Chondrocyte (in vitro differentiated cells): ENCODE data around the gene MAD1L1. TPM values are rescaled to one million over a fixed set of nuclear protein-coding genes. Genes with fewer than 3 reads are reported as not detected.

Experiments used
- DNase-seq: peaks from one replicate; pipeline ENCODE4 v3.0.0; 2021; ENCODE audit warnings: mixed read lengths, low spot score
- H3K27ac Mint-ChIP-seq: one replicate; pipeline ENCODE4 v1.8.0; 2021; ENCODE audit warnings: mild to moderate bottlenecking, moderate library complexity, mixed read lengths; ENCODE audit not compliant: unreplicated experiment
- H3K27me3 Mint-ChIP-seq: 2 replicates; pipeline ENCODE4 v1.8.0; 2021; ENCODE audit warnings: low read depth, mixed read lengths
- H3K36me3 Mint-ChIP-seq: 2 replicates; pipeline ENCODE4 v1.8.0; 2021; ENCODE audit warnings: low read depth, mixed read lengths
- H3K4me1 Mint-ChIP-seq: 2 replicates; pipeline ENCODE4 v1.8.0; 2021; ENCODE audit warnings: low read depth, mild to moderate bottlenecking, mixed read lengths
- H3K4me3 Mint-ChIP-seq: one replicate; pipeline ENCODE4 v1.8.0; 2021; ENCODE audit warnings: mild to moderate bottlenecking, moderate library complexity, mixed read lengths; ENCODE audit not compliant: unreplicated experiment
- H3K9me3 Mint-ChIP-seq: 2 replicates; pipeline ENCODE4 v1.8.0; 2021; ENCODE audit warnings: low read depth, mixed read lengths
- CTCF ChIP-seq: fragments of 200-600 bp; sonication (generic); IDR thresholded peaks from 2 replicates; pipeline ENCODE4 v1.5.0; 2021; ENCODE audit warnings: antibody characterized with exemption, mild to moderate bottlenecking, moderate library complexity
- total RNA-seq: library from RNA; stranded (reverse); gene quantifications from 3 replicates; pipeline ENCODE4 v1.2.1, GENCODE V29; 2021

Gene MAD1L1
- total RNA-seq, 1 donor from 2014 or later, result 22.7 TPM

DNA sequence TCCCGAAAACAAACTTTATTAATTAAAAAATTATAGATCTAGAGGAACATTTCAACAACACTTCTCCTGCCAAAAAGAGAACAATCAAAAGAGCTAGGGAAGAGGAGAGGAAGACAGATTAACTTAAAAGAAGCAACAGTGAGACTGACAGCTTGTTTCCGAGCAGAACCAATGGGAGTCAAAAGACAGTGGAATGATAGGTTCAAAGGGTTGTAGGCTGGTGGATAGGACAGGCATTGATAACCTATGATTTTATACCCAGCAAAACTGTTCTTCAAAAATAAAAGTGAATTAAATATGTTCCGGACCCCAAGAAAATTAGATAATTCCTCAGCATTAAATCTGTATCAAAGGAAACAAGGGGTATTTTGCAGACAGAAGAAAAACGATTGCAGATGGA, 207.6 kb downstream of the MAD1L1 start:
- Mint-ChIP-seq H3K4me1 (peaks cover 17% of the 10 kb centered on the region), H3K27me3 (no peaks in the 10 kb centered on the region), H3K27ac (no peak overlapping the region), H3K4me3 (no peak overlapping the region), H3K36me3 (peaks cover 36% of the 10 kb centered on the region), H3K9me3 (peaks cover 49% of the 10 kb centered on the region)
- TF ChIP-seq CTCF, result no peak
- no peak for DNase-seq

GRCh38 chr7:2024567-2024918, 208.2 kb downstream of the MAD1L1 start:
- TF ChIP-seq CTCF, result no peak
- Mint-ChIP-seq H3K36me3 (peaks cover 34% of the 10 kb centered on the region), H3K27me3 (no peaks in the 10 kb centered on the region), H3K27ac (no peak overlapping the region), H3K9me3 (peaks cover 46% of the 10 kb centered on the region), H3K4me1 (peaks cover 24% of the 10 kb centered on the region), H3K4me3 (no peak overlapping the region)
- DNase-seq, result peak; percentile 30

DNA sequence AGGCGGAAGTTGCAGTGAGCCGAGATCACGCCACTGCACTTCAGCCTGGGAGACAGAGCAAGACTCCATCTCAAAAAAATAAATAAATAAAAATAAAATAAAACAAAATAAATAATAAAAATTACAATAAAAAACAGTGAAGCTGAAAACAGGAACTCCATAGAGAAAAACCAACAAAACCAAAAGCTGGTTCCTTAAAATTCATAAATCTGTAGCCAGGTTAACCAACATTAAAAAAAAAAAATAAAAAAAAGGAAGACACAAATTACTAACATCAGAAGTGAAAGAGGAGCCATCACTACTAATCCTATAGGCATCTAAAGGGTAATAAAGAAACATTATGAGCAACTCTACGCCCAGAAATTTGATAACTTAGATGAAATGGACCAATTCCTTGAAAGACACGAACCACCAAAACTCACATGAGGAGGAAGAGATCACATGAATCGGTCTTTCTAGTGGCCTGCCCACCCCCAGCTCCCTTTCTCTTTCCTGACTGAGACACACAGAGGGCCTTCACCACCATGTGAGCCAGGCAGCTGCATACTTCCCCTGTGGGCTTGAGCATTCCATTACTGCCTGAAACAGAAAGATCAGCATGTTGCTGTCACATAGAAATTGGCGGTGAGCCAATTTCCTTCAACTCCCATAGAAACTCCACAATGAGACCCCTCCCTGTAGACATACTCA, 208.7 kb downstream of the MAD1L1 start:
- no peak for TF ChIP-seq CTCF
- Mint-ChIP-seq H3K27me3 (no peaks in the 10 kb centered on the region), H3K9me3 (peaks cover 41% of the 10 kb centered on the region), H3K36me3 (peaks cover 30% of the 10 kb centered on the region), H3K4me1 (peaks cover 28% of the 10 kb centered on the region), H3K27ac (peak overlapping the region; percentile 47), H3K4me3 (no peak overlapping the region)
- DNase-seq, result no peak

GRCh38 chr7:2022737-2023250, 210.0 kb downstream of the MAD1L1 start:
- no peak for DNase-seq
- H3K27me3 Mint-ChIP-seq, result no peaks in the 10 kb centered on the region
- no peak overlapping the region for H3K4me3 Mint-ChIP-seq

GRCh38 chr7:2022021-2022409, 210.7 kb downstream of the MAD1L1 start:
- peaks cover 16% of the 10 kb centered on the region for H3K36me3 Mint-ChIP-seq
- H3K4me1 Mint-ChIP-seq, result peaks cover 41% of the 10 kb centered on the region
- no peak for TF ChIP-seq CTCF
- H3K27me3 Mint-ChIP-seq, result no peaks in the 10 kb centered on the region
- H3K4me3 Mint-ChIP-seq, result no peak overlapping the region
- no peak overlapping the region for H3K27ac Mint-ChIP-seq
- H3K9me3 Mint-ChIP-seq, result peaks cover 23% of the 10 kb centered on the region
- peak; percentile 32 for DNase-seq

More at GRCh38 chr7:2022737-2023250, 210.0 kb downstream of the MAD1L1 start:
- Mint-ChIP-seq H3K9me3 (peaks cover 31% of the 10 kb centered on the region), H3K36me3 (peaks cover 21% of the 10 kb centered on the region), H3K27ac (no peak overlapping the region), H3K4me1 (peaks cover 38% of the 10 kb centered on the region)
- no peak for TF ChIP-seq CTCF
